CD4-positive, alpha-beta T cell treated with Interleukin-10 for 1 hour (primary cell): ENCODE data around the gene CDH23.

Experiments used
- DNase-seq: peaks from one replicate; pipeline ENCODE4 v3.0.0-alpha.2; 2020

The CDH23 gene

GRCh38 chr10:71569775-71570588 is 173.3 kb downstream of the CDH23 start:
- peak; percentile 74 for DNase-seq

- no peak for DNase-seq
These were observed 174.9 kb downstream of the CDH23 start for GRCh38 chr10:71571460-71572175.

- no peak for DNase-seq
These were observed 176.2 kb downstream of the CDH23 start for GRCh38 chr10:71572962-71573361.

- no peak for DNase-seq
These were observed 177.1 kb downstream of the CDH23 start for GRCh38 chr10:71573562-71574518.

- no peak for DNase-seq
These were observed 178.7 kb downstream of the CDH23 start for GRCh38 chr10:71575451-71575850.

GRCh38 chr10:71575934-71576801 is 179.4 kb downstream of the CDH23 start:
- no peak for DNase-seq

GRCh38 chr10:71576842-71577241 is 180.1 kb downstream of the CDH23 start:
- DNase-seq = no peak

GRCh38 chr10:71577345-71577744 is 180.6 kb downstream of the CDH23 start:
- no peak for DNase-seq

- no peak for DNase-seq
These were observed 181.3 kb downstream of the CDH23 start for GRCh38 chr10:71578069-71578468.

GRCh38 chr10:71579668-71580067 is 182.9 kb downstream of the CDH23 start:
- DNase-seq = no peak

GRCh38 chr10:71580415-71580814 is 183.7 kb downstream of the CDH23 start:
- no peak for DNase-seq

- DNase-seq = no peak
These were observed 184.2 kb downstream of the CDH23 start for GRCh38 chr10:71580926-71581325.

- no peak for DNase-seq
These were observed 184.7 kb downstream of the CDH23 start for GRCh38 chr10:71581376-71581775.

- no peak for DNase-seq
These were observed 185.3 kb downstream of the CDH23 start for GRCh38 chr10:71582019-71582418.

- no peak for DNase-seq
These were observed 186.1 kb downstream of the CDH23 start for GRCh38 chr10:71582506-71583475.

GRCh38 chr10:71584461-71584860 is 187.7 kb downstream of the CDH23 start:
- DNase-seq = no peak

- no peak for DNase-seq
These were observed 188.3 kb downstream of the CDH23 start for GRCh38 chr10:71584902-71585563.

GRCh38 chr10:71585564-71586290 is 189.0 kb downstream of the CDH23 start:
- DNase-seq = no peak

GRCh38 chr10:71587941-71588573 is 191.3 kb downstream of the CDH23 start:
- no peak for DNase-seq
